Natural killer cell (primary cell): ENCODE measurements around the gene COL27A1. TPM values are rescaled to one million over a fixed set of nuclear protein-coding genes. Genes with fewer than 3 reads are reported as not detected.

Experiments used
- ATAC-seq, 3 donors: fragments of 150-1000 bp in 2 of 3; fragments of 200-7000 bp in 1 of 3; cut with Tn5 transposase; 1 replicate in 1 of 3; 2 replicates in 2 of 3; pipeline ENCODE4 v1.10.0; 2021; ENCODE audit warnings: mild to moderate bottlenecking in 2 of 3, moderate library complexity in 2 of 3
- DNase-seq, 2 donors: peaks; one replicate each; pipeline versions ENCODE4 v3.0.0 to v3.0.0-alpha.2; 2013 to 2021; ENCODE audit warnings: mixed read lengths in 1 of 2
- H3K27ac ChIP-seq: one replicate; pipeline ENCODE4 v1.5.1; 2013; ENCODE audit warnings: mild to moderate bottlenecking, low read length
- H3K27me3 ChIP-seq: one replicate; pipeline ENCODE4 v1.6.1; 2013; ENCODE audit warnings: low read length; ENCODE audit not compliant: control insufficient read depth, insufficient read depth
- H3K36me3 ChIP-seq: one replicate; pipeline ENCODE4 v1.6.1; 2013; ENCODE audit warnings: low read length; ENCODE audit not compliant: control insufficient read depth, insufficient read depth
- H3K4me1 ChIP-seq: one replicate; pipeline ENCODE4 v1.6.1; 2013; ENCODE audit warnings: low read length; ENCODE audit not compliant: control insufficient read depth, insufficient read depth
- H3K4me3 ChIP-seq: one replicate; pipeline ENCODE4 v1.5.1; 2013; ENCODE audit warnings: low read length
- H3K9me3 ChIP-seq: one replicate; pipeline ENCODE4 v1.6.1; 2013; ENCODE audit warnings: low read length; ENCODE audit not compliant: control insufficient read depth, insufficient read depth
- H3K27ac Mint-ChIP-seq, 2 donors: one replicate each; pipeline ENCODE4 v1.8.0; 2022; ENCODE audit warnings: mild to moderate bottlenecking in 2 of 2, mixed read lengths in 2 of 2, moderate library complexity in 1 of 2
- H3K27me3 Mint-ChIP-seq, 2 donors: one replicate each; pipeline ENCODE4 v1.8.0; 2022; ENCODE audit warnings: low read depth in 2 of 2, mixed read lengths in 2 of 2
- H3K36me3 Mint-ChIP-seq: one replicate; pipeline ENCODE4 v1.8.0; 2022; ENCODE audit warnings: mixed read lengths
- H3K4me1 Mint-ChIP-seq, 2 donors: one replicate each; pipeline ENCODE4 v1.8.0; 2022; ENCODE audit warnings: mixed read lengths in 2 of 2
- H3K4me3 Mint-ChIP-seq: one replicate; pipeline ENCODE4 v1.8.0; 2022; ENCODE audit warnings: mild to moderate bottlenecking, moderate library complexity, mixed read lengths
- H3K9me3 Mint-ChIP-seq, 2 donors: one replicate each; pipeline ENCODE4 v1.8.0; 2022; ENCODE audit warnings: mixed read lengths in 2 of 2
- CTCF ChIP-seq: fragments of 200-600 bp; IDR thresholded peaks from one replicate; pipeline ENCODE4 v1.8.0; 2022; ENCODE audit warnings: antibody characterized with exemption
- WGBS: methylation state at CpG from one replicate; pipeline ENCODE4 v1.1.7; 2013; ENCODE audit warnings: missing lambda C conversion rate; ENCODE audit not compliant: insufficient coverage; 5-methylcytosine and 5-hydroxymethylcytosine counted together
- intact Hi-C: fragments of 100-400 bp; cut with micrococcal nuclease; formaldehyde crosslinking; loops from one replicate; pipeline ENCODE4 v1.14.2; 2022
- total RNA-seq, 4 donors: library from RNA; stranded (reverse); fragments of 120-200 nt in 1 of 4; gene quantifications; one replicate each; pipeline versions ENCODE4 v1.2.3 to v1.2.4, GENCODE V29; 2013 to 2022

COL27A1 gene
- total RNA-seq, 3 donors from 2014 or later (not counting 1 experiment from before 2014, with no cell fraction given), result not detected

GRCh38 chr9:114122136-114123027 lies 33.0 kb upstream of the COL27A1 start:
- ATAC-seq (no peak), DNase-seq (no peak)
- Mint-ChIP-seq H3K36me3 (no peaks in the 10 kb centered on the region), H3K27me3 (peaks cover 19 to 20% of the 10 kb centered on the region in 2 donors), H3K27ac (no peak overlapping the region), H3K4me3 (no peak overlapping the region), H3K4me1 (no peaks in the 10 kb centered on the region), H3K9me3 (peaks cover 2% of the 10 kb centered on the region in 2 donors)
- Histone ChIP-seq H3K4me3 (no peak overlapping the region), H3K36me3 (no peaks in the 10 kb centered on the region), H3K9me3 (peaks cover 1% of the 10 kb centered on the region), H3K4me1 (no peaks in the 10 kb centered on the region), H3K27ac (no peak overlapping the region), H3K27me3 (no peaks in the 10 kb centered on the region)
- intact Hi-C loops, result no loop called here
- TF ChIP-seq CTCF, result no peak
- 82% methylated on average over 9 of the region's 9 CpGs for WGBS

GRCh38 chr9:114123031-114123977 lies 32.0 kb upstream of the COL27A1 start:
- ATAC-seq (no peak), DNase-seq (no peak)
- no peak overlapping the region for H3K27ac ChIP-seq
- Mint-ChIP-seq H3K9me3 (peaks cover 2 to 5% of the 10 kb centered on the region in 2 donors), H3K27me3 (peaks cover 13 to 22% of the 10 kb centered on the region in 2 donors), H3K27ac (no peak overlapping the region), H3K36me3 (no peaks in the 10 kb centered on the region), H3K4me3 (no peak overlapping the region), H3K4me1 (no peaks in the 10 kb centered on the region)
- intact Hi-C loops, result no loop called here
- 87% methylated on average over 9 of the region's 9 CpGs for WGBS
- H3K4me3 ChIP-seq, result no peak overlapping the region
- no peak for TF ChIP-seq CTCF
- H3K9me3 ChIP-seq, result peaks cover 6% of the 10 kb centered on the region
- H3K27me3 ChIP-seq, result no peaks in the 10 kb centered on the region
- no peaks in the 10 kb centered on the region for H3K36me3 ChIP-seq
- no peaks in the 10 kb centered on the region for H3K4me1 ChIP-seq

GRCh38 chr9:114124138-114124537 lies 31.2 kb upstream of the COL27A1 start:
- Mint-ChIP-seq H3K9me3 (peaks cover 2 to 5% of the 10 kb centered on the region in 2 donors), H3K27me3 (peaks cover 16 to 26% of the 10 kb centered on the region in 2 donors), H3K4me1 (no peaks in the 10 kb centered on the region), H3K36me3 (no peaks in the 10 kb centered on the region), H3K27ac (no peak overlapping the region), H3K4me3 (no peak overlapping the region)
- Histone ChIP-seq H3K27ac (no peak overlapping the region), H3K4me1 (no peaks in the 10 kb centered on the region), H3K4me3 (no peak overlapping the region), H3K27me3 (no peaks in the 10 kb centered on the region), H3K9me3 (peaks cover 6% of the 10 kb centered on the region), H3K36me3 (no peaks in the 10 kb centered on the region)
- no peak for TF ChIP-seq CTCF
- WGBS, result 77% methylated on average over 1 of the region's 1 CpG
- DNase-seq, result no peak
- ATAC-seq, result no peak
- intact Hi-C loops, result no loop called here
